HG02610 (cell line): ENCODE results near the gene TANGO6.
"Not testable (repeated sequence)": the region's sequence is repeated elsewhere in the genome, so short reads cannot be mapped to it uniquely, and the experiment has no call there.

ENCODE experiments used
- ATAC-seq: cut with Tn5 transposase; IDR thresholded peaks from one replicate; pipeline ENCODE4 v1.9.1; 2021; ENCODE audit warnings: mild to moderate bottlenecking, moderate library complexity; ENCODE audit not compliant: unreplicated experiment

TANGO6 gene

GRCh38 chr16:69114346-69114975 lies 271.1 kb downstream of the TANGO6 start:
- no peak for ATAC-seq

GRCh38 chr16:69114976-69115355 lies 271.6 kb downstream of the TANGO6 start:
- ATAC-seq: no peak

GRCh38 chr16:69115361-69115760 lies 272.0 kb downstream of the TANGO6 start:
- ATAC-seq: no peak

GRCh38 chr16:69115837-69116236 lies 272.5 kb downstream of the TANGO6 start:
- no peak for ATAC-seq

GRCh38 chr16:69116256-69116875 lies 273.0 kb downstream of the TANGO6 start:
- ATAC-seq: no peak

- no peak for ATAC-seq
Measured at GRCh38 chr16:69116906-69117305, 273.6 kb downstream of the TANGO6 start.

GRCh38 chr16:69118468-69118867 lies 275.1 kb downstream of the TANGO6 start:
- ATAC-seq: no peak

GRCh38 chr16:69118994-69119393 lies 275.7 kb downstream of the TANGO6 start:
- ATAC-seq: no peak

GRCh38 chr16:69119536-69119935 lies 276.2 kb downstream of the TANGO6 start:
- no peak for ATAC-seq

- ATAC-seq: no peak
Measured at GRCh38 chr16:69120096-69120664, 276.8 kb downstream of the TANGO6 start.

- ATAC-seq: no peak
Measured at GRCh38 chr16:69123910-69124309, 280.6 kb downstream of the TANGO6 start.

GRCh38 chr16:69124406-69124805 lies 281.1 kb downstream of the TANGO6 start:
- ATAC-seq: not testable (repeated sequence)

- not testable (repeated sequence) for ATAC-seq
Measured at GRCh38 chr16:69124961-69125360, 281.6 kb downstream of the TANGO6 start.

- ATAC-seq: no peak
Measured at GRCh38 chr16:69126221-69126620, 282.9 kb downstream of the TANGO6 start.

- ATAC-seq: not testable (repeated sequence)
Measured at GRCh38 chr16:69126801-69127200, 283.5 kb downstream of the TANGO6 start.

GRCh38 chr16:69127966-69128510 lies 284.7 kb downstream of the TANGO6 start:
- no peak for ATAC-seq

GRCh38 chr16:69130461-69130860 lies 287.1 kb downstream of the TANGO6 start:
- no peak for ATAC-seq

- no peak for ATAC-seq
Measured at GRCh38 chr16:69131167-69131838, 288.0 kb downstream of the TANGO6 start.

- peak; percentile 36 for ATAC-seq
Measured at GRCh38 chr16:69131839-69132423, 288.6 kb downstream of the TANGO6 start.

GRCh38 chr16:69132424-69133252 lies 289.3 kb downstream of the TANGO6 start, which contains the start of the genes CHTF8 and UTP4:
Gene CHTF8 (minus strand): TSS chr16:69132588. CDS start chr16:69121458, 11,130 bp downstream.
Gene UTP4 (plus strand): TSS chr16:69132649. CDS start chr16:69133460, 811 bp downstream.
- peak; percentile 92 for ATAC-seq
